Colonic mucosa (tissue), 4 donors: ENCODE data around the gene UGT1A7. TPM values are rescaled to one million over a fixed set of nuclear protein-coding genes. Genes with fewer than 3 reads are reported as not detected.
"Not testable (repeated sequence)": the region's sequence is repeated elsewhere in the genome, so short reads cannot be mapped to it uniquely, and the experiment has no call there.

Source experiments
- DNase-seq: peaks from one replicate; pipeline ENCODE4 v3.0.0-alpha.2; 2020
- H3K27ac ChIP-seq: fragments of 200-600 bp; one replicate; pipeline ENCODE4 v1.8.0; 2021
- H3K27me3 ChIP-seq: fragments of 200-600 bp; one replicate; pipeline ENCODE4 v1.8.0; 2021
- H3K36me3 ChIP-seq: fragments of 200-600 bp; one replicate; pipeline ENCODE4 v1.8.0; 2021
- H3K4me1 ChIP-seq: fragments of 200-600 bp; one replicate; pipeline ENCODE4 v1.8.0; 2021; ENCODE audit warnings: mild to moderate bottlenecking
- H3K4me3 ChIP-seq: fragments of 200-600 bp; one replicate; pipeline ENCODE4 v1.8.0; 2021
- H3K9ac ChIP-seq, 2 donors: one replicate each; pipeline ENCODE4 v1.7.0; 2013; ENCODE audit warnings: control low read depth in 2 of 2, low read depth in 2 of 2, low read length in 2 of 2
- H3K9me3 ChIP-seq: fragments of 200-600 bp; one replicate; pipeline ENCODE4 v1.8.0; 2021
- intact Hi-C: fragments of 100-400 bp; cut with DNase I; formaldehyde crosslinking; loops from one replicate; pipeline ENCODE4 v1.14.1; 2022
- total RNA-seq, 2 donors: library from RNA; stranded (reverse); fragmentation: NEBNext Ultra II Directional in 1 of 2; extraction: Animal tissue kit (Norgen Biotek cat#: 25700) in 1 of 2; gene quantifications; one replicate each; pipeline ENCODE4 v1.2.1, GENCODE V29; 2021
- TF ChIP-seq, protein P1 (sequence below): fragments of 200-600 bp; IDR thresholded peaks from one replicate; pipeline ENCODE4 v1.8.0; 2022; ENCODE audit warnings: antibody characterized with exemption, mild to moderate bottlenecking
- donor health status: healthy.
- donor health status: DM: no; HTN: no; CAD: no.
- donor health status: DM: no; HTN: no; CAD: no.

The UGT1A7 gene
- total RNA-seq, 2 donors from 2014 or later: 3.1 TPM

DNA sequence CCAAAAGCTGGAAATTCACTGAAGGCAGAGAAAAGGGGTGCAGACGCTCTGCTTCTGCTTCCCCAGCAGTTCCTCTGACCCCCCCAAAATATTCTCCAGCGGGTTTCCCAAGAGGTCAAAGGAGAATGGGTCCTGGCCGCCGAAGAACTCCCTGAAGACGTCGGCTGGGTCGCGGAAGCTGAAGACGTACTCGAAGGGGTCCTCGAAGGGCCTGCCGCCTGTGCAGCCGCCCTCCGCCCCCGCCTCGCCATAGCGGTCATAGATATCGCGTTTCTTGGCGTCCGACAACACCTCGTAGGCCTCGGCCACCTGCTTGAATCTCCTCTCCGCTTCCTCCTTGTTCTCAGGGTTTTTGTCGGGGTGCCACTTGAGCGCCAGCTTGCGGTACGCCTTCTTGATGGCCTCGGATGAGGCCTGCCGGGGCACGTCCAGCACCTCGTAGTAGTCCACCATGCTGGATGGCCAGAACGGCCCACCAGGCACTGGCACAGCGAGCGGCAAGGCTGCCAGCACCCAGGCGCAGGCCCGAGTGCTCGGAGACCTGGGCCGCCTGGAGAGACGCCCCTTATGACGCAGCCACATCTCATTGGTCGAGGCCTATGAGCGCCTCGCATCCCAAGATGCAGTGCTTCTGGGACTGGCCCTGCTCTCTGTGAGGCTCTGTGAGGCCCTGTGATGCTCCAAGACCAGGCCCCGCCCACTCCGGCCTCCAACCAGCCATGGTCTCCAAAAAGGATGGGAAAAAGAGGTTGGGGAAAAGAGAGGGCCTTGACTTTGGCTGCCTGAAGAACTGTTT lies 62.0 kb downstream of the UGT1A7 start:
- Histone ChIP-seq H3K4me3 (no peak overlapping the region), H3K36me3 (no peaks in the 10 kb centered on the region), H3K9me3 (no peaks in the 10 kb centered on the region), H3K27me3 (no peaks in the 10 kb centered on the region), H3K27ac (no peak overlapping the region), H3K4me1 (no peaks in the 10 kb centered on the region), H3K9ac (no peak overlapping the region)
- TF ChIP-seq, protein P1, sequence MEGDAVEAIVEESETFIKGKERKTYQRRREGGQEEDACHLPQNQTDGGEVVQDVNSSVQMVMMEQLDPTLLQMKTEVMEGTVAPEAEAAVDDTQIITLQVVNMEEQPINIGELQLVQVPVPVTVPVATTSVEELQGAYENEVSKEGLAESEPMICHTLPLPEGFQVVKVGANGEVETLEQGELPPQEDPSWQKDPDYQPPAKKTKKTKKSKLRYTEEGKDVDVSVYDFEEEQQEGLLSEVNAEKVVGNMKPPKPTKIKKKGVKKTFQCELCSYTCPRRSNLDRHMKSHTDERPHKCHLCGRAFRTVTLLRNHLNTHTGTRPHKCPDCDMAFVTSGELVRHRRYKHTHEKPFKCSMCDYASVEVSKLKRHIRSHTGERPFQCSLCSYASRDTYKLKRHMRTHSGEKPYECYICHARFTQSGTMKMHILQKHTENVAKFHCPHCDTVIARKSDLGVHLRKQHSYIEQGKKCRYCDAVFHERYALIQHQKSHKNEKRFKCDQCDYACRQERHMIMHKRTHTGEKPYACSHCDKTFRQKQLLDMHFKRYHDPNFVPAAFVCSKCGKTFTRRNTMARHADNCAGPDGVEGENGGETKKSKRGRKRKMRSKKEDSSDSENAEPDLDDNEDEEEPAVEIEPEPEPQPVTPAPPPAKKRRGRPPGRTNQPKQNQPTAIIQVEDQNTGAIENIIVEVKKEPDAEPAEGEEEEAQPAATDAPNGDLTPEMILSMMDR: no peak
- intact Hi-C loops: no loop called here
- DNase-seq: no peak

DNA sequence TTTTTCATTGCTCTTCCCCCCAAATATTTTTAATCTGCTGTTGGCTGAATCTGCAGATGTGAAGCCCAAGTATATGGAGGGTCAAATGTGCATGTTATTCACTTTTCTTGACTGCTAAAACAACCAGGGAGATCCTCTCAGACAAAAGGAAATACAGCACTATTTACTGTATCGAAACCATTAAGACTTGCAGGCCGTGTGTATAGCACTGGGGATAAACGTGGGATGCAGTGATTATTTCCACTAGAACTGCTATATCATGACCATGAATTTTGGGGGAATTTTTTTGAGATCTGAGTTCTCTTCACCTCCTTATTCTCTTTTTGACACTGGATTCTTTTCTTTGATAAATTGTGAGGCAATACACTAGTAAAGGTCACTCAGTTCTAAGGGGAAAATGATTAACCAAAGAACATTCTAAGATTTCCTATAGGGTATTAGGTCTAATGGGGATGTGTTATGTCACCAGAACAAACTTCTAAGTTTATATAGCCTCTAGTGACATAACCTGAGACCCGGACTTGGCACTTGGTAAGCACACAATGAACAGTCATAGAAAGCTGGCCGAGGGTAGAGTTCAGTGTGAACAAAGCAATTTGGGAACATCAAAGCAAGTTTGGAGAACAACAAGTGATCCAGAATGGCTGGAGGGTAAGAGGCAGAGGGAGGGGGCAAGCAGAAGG lies 63.5 kb downstream of the UGT1A7 start:
- TF ChIP-seq, protein P1: no peak
- no peak overlapping the region for H3K4me3 ChIP-seq
- intact Hi-C loops: no loop called here
- no peaks in the 10 kb centered on the region for H3K27me3 ChIP-seq
- no peak overlapping the region for H3K27ac ChIP-seq
- no peak for DNase-seq
- H3K9me3 ChIP-seq: no peaks in the 10 kb centered on the region
- H3K36me3 ChIP-seq: no peaks in the 10 kb centered on the region
- no peak overlapping the region for H3K9ac ChIP-seq
- no peaks in the 10 kb centered on the region for H3K4me1 ChIP-seq

DNA sequence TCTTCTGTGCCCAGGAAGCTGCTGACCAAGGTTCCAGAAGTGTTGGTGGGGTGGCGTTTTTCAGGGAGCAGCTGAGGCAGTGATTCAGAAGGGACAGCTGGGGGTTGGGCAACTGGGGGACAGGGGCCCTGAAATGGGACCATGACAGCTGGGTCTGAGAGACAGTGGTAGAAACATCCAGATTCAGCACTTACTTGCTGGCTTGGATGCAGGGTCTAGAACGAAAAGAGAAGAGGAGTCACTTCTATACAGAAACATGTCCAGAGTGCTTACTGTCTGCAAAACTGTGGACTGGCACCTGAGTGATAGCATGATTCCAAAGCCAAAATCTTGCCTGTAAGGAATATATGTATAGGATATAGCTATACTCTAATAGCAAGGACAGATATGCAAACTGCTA lies 64.1 kb downstream of the UGT1A7 start:
- H3K9me3 ChIP-seq, DNase-seq, H3K36me3 ChIP-seq, H3K4me1 ChIP-seq, H3K27me3 ChIP-seq, H3K9ac ChIP-seq, H3K4me3 ChIP-seq, intact Hi-C loops, H3K27ac ChIP-seq: not testable (repeated sequence)

DNA sequence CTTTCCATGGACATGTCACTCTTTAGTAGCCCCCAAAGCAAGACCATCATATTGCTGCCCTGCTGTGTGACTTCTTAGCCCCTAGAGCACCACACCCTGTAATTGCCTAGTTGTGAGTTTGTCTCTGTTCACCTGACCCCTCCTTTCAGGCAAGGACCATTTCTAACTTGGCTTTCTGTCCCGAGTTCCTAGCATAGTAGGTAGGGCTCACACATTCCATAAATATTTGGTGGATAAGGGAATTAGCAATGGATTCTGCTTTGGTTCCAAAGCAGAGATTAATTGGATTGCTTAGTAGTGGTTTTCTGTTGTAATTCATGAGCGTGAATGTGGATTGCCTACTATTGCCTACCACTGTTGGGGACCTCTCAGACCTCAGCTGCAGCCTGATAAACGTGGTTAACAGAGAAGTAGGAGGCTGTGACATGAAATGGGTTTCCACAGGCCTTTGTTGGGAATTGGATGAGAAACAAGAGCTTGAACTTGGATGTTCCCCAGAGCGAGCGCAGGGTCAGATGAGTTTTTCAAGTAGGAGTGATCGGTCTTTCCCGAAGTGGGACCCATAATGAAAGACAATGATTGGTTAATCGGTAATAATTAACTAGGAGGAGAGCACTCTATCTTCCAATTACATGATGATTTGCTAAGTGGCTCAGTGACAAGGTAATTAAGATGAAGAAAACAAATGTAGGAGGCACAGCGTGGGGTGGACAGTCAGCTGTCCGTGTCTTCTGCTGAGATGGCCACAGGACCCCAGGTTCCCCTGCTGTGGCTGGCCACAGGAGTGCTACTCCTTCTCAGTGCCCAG lies 65.0 kb downstream of the UGT1A7 start:
- Histone ChIP-seq H3K9ac (no peak overlapping the region), H3K4me3 (no peak overlapping the region), H3K36me3 (no peaks in the 10 kb centered on the region), H3K9me3 (no peaks in the 10 kb centered on the region), H3K4me1 (no peaks in the 10 kb centered on the region), H3K27ac (no peak overlapping the region), H3K27me3 (no peaks in the 10 kb centered on the region)
- TF ChIP-seq, protein P1: no peak
- no peak for DNase-seq
- intact Hi-C loops: no loop called here

DNA sequence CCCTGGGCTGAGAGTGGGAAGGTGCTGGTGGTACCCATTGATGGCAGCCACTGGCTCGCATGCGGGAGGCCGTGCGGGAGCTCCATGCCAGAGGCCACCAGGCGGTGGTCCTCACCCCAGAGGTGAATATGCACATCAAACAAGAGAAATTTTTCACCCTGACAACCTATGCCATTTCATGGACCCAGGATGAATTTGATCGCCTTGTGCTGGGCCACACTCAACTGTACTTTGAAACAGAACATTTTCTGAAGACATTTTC lies 65.5 kb downstream of the UGT1A7 start:
- Histone ChIP-seq H3K27ac (no peak overlapping the region), H3K36me3 (no peaks in the 10 kb centered on the region), H3K4me1 (no peaks in the 10 kb centered on the region), H3K27me3 (no peaks in the 10 kb centered on the region), H3K4me3 (no peak overlapping the region), H3K9me3 (no peaks in the 10 kb centered on the region), H3K9ac (no peak overlapping the region)
- intact Hi-C loops: no loop called here
- TF ChIP-seq, protein P1: no peak
- DNase-seq: no peak

DNA sequence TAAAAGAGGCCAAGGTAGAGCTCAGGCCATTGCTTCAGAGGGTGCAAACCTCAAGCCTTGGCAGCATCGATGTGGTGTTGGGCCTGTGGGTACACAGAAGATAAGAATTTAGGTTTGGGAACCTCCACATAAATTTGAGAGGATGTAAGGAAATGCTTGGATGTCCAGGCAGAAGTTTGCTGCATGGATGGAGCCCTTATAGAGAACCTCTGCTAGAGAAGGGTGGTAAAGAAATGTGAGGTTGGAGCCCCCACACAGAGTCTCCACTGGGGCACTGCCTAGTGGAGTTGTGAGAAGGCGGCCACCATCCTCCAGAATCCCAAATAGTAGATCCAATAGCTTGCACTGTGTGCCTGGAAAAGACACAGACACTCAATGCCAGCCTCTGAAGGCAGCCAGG lies 69.0 kb downstream of the UGT1A7 start:
- H3K4me1 ChIP-seq, DNase-seq, H3K27me3 ChIP-seq, H3K9me3 ChIP-seq, H3K9ac ChIP-seq, intact Hi-C loops, H3K4me3 ChIP-seq, H3K36me3 ChIP-seq, H3K27ac ChIP-seq: not testable (repeated sequence)

DNA sequence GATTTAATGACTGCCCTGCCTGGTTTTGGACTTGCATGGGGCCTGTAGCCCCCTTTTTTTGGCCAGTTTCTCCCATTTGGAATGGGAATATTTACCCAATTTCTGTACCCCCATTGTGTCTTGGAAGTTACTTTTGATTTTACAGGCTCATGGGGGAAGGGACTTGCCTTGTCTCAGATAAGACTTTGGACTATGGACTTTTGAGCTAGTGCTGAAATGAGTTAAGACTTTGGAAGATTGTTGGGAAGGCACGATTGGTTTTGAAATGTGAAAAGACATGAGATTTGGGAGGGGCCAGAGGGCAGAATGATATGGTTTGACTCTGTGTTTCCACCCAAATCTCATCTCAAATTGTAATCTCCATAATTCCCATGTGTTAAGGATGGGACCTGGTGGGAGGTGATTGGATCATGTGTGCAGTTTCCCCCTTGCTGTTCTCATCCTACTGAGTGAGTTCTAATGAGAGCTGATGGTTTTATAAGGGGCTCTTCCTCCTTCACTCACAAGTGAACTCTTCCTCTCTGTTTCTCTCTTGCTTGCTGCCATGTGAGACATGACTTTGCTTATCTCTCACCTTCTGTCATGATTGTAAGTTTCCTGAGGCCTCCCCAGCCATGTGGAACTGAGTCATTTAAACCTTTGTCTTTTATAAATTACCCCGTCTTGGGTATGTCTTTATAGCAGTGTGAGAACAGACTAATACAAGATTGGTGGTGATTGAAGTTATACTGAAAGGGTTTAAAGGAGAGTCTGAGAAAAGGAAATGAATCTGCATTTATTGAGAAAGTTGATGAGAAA lies 69.7 kb downstream of the UGT1A7 start:
- DNase-seq, H3K27me3 ChIP-seq, H3K9me3 ChIP-seq, H3K9ac ChIP-seq, H3K36me3 ChIP-seq, intact Hi-C loops, H3K4me3 ChIP-seq, H3K27ac ChIP-seq, H3K4me1 ChIP-seq: not testable (repeated sequence)
